ENCODE data around the gene CHRM5.

DNA sequence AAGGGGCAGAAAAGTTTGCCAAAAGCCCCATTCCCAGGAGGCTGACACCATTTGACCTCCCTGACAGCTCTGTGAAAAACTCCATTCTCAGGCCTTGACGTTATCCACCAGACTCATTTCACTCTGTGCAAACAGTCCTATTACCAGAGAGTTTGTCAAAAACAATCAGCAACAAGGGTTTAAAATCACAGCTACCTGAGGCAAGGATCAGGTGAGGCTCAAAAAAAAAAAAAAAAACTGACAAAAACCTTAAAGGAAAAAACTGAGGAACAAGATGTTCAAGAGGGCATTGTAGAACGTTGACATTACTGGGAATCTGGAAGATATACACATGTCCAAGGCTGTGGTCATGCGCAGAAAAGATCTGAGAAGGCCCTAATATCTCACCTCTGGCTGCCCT, 59.3 kb downstream of the CHRM5 start:
- TF ChIP-seq, protein P1, sequence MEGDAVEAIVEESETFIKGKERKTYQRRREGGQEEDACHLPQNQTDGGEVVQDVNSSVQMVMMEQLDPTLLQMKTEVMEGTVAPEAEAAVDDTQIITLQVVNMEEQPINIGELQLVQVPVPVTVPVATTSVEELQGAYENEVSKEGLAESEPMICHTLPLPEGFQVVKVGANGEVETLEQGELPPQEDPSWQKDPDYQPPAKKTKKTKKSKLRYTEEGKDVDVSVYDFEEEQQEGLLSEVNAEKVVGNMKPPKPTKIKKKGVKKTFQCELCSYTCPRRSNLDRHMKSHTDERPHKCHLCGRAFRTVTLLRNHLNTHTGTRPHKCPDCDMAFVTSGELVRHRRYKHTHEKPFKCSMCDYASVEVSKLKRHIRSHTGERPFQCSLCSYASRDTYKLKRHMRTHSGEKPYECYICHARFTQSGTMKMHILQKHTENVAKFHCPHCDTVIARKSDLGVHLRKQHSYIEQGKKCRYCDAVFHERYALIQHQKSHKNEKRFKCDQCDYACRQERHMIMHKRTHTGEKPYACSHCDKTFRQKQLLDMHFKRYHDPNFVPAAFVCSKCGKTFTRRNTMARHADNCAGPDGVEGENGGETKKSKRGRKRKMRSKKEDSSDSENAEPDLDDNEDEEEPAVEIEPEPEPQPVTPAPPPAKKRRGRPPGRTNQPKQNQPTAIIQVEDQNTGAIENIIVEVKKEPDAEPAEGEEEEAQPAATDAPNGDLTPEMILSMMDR (conservative IDR thresholded peaks at IDR 0.05; ENCODE audit: low read length) = no peak
- TF ChIP-seq EZH2phosphoT487 (IDR thresholded peaks at IDR 0.05; ENCODE audit: borderline replicate concordance) = no peak
